Body of pancreas (tissue), 4 donors: ENCODE measurements around the gene FABP1.

Source experiments
- POLR2A ChIP-seq, 3 donors: fragments of 450-650 bp; IDR thresholded peaks; one replicate each; pipeline ENCODE4 v1.6.1; 2016; ENCODE audit warnings: antibody characterized with exemption in 3 of 3, mild to moderate bottlenecking in 2 of 3
- TF ChIP-seq, protein P1 (sequence below), 7 experiments: fragments of 450-650 bp in 4 of 7; fragments of 200-600 bp in 3 of 7; sonication (generic) in 3 of 7; IDR thresholded peaks; one replicate each; pipeline ENCODE4 v1.5.1; 2016 to 2019; ENCODE audit warnings: antibody characterized with exemption in 7 of 7

DNA sequence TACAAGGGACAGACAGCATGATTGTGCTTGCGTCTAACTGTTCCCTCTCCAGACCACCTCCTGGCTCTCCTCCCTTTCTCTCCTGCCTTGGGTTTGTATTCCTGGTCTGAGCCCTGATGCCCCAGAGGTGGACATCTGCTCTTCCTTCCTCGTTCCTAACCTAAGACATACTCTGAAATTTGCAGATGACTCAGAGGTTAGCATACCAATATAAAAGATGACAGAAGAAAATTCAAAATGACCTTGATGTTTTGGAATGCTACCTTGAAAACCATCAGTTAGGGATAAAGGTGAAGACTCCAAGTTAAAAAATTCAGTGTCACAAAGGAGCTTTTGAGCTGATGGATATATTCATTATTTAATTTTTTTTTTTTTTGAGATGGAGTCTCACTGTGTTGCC is 47.3 kb downstream of the FABP1 start:
- TF ChIP-seq, protein P1, sequence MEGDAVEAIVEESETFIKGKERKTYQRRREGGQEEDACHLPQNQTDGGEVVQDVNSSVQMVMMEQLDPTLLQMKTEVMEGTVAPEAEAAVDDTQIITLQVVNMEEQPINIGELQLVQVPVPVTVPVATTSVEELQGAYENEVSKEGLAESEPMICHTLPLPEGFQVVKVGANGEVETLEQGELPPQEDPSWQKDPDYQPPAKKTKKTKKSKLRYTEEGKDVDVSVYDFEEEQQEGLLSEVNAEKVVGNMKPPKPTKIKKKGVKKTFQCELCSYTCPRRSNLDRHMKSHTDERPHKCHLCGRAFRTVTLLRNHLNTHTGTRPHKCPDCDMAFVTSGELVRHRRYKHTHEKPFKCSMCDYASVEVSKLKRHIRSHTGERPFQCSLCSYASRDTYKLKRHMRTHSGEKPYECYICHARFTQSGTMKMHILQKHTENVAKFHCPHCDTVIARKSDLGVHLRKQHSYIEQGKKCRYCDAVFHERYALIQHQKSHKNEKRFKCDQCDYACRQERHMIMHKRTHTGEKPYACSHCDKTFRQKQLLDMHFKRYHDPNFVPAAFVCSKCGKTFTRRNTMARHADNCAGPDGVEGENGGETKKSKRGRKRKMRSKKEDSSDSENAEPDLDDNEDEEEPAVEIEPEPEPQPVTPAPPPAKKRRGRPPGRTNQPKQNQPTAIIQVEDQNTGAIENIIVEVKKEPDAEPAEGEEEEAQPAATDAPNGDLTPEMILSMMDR (IDR thresholded peaks at IDR 0.05): no peak
- no peak for TF ChIP-seq POLR2A (IDR thresholded peaks at IDR 0.05)
